ENCODE data around the gene MYO1D.

MYO1D gene

DNA sequence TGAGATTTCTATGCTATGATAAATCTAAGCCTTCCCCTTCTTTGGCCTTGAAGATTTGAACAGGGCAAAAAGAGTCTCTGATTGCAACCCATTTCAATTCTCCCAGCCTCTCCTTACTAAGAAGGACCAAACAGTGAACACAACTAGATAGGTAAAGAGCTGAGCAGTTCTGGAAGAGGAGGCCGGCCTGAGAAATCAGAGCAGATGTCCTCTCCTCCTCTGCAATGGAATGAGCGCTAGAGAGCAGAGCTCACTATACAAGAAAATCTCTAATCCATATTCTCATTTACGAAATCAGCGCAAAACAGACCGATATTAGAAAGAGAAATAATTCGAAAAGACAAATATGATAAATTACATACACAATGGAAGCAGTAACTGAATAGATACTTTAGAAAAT, 266.0 kb downstream of the MYO1D start:
- no peak for DNase-seq

DNA sequence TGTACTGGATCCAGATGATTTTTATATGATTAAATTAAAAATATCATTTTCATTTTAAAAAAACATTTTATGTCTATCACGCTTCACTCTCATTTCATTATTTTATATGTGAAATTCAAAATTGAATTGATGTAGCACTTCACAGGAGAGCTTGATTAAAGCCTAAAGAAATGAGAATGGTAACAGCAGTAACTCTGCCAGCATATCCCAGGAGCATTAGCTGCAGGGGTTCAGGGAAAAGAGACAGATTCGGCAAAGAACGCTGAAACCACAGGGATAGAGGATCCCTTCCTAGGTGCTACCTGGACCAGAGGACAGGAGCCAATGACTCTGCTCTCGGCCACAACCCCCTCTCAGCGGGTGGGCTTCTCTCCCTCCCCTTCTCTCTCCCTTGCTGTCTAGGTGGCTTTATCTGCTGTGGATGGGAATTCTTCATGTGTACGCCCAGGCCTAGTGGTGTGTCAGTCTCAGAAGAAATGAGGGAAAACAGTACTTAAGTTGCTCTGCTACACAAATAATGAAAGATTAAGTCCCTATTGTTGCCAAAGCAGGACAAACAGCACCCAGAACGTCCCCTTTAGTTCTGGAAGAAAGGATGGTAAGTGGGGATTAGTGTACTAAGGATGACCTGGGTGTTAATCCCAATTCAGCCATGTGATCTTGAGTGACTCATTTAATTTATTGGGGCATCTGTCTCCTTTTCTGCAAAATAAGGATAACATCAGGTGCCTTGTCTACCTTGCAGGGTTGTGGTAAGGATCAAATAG, 266.9 kb downstream of the MYO1D start:
- DNase-seq = no peak

- peak; percentile 66 for DNase-seq
Measured at GRCh38 chr17:32609085-32609484, 267.8 kb downstream of the MYO1D start.

GRCh38 chr17:32608267-32608666, 268.7 kb downstream of the MYO1D start:
- no peak for DNase-seq

DNA sequence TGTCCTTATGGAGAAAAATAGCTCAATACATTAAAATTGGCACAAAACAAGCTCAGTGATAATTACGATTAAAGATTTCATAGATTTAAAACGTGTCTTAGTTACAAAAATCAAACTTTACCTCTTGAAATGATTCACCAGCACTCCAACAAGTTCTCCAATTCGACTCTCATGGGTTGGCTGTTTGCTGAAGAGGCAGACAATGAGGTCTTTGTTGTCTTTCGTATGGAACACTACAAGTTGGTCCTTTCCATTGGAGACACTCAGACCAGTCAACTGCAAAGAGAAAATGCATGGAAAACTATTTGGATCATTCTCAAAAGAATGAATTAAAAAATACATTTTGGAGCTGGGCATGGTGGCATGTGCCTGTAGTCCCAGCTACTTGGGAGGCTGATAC, 272.0 kb downstream of the MYO1D start:
- DNase-seq = no peak

DNA sequence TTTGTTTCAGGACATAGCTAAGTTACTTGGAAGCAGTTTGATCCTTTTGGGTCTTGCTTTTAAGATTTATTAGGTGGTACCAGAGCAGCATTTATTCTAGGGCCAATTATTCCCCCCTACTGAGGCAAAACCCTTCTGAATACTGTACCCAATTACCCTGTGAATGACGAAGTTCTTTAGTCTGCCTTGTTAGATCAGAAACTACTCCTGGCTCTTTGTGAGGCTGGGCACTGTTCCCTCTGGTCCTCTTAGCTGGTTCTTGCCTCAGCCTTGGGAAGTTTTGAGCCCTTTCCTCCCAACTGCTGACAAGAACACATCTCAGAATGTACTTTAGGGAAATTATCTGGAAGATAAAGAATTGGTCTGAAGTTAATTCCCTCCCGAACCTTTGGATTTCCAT, 274.5 kb downstream of the MYO1D start:
- no peak for DNase-seq

DNA sequence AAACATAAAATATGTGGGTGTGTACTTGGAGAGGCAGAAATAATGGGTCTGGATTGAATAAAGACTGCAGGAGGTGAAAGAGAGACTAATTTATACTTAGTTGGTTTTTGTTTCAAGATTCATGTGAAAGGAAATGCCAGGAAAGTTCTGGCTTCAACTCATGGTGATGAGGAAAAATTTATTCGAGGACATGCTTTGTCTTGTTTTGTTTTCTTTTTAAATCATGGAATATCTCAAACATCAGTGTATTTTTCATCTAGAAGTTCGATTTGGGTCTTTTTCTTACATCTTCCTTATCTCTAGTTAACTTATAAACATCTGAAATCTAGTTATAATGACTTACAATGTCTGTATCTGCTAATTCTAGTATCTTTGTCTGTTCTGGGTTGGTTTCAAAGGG, 275.1 kb downstream of the MYO1D start:
- DNase-seq = no peak

DNA sequence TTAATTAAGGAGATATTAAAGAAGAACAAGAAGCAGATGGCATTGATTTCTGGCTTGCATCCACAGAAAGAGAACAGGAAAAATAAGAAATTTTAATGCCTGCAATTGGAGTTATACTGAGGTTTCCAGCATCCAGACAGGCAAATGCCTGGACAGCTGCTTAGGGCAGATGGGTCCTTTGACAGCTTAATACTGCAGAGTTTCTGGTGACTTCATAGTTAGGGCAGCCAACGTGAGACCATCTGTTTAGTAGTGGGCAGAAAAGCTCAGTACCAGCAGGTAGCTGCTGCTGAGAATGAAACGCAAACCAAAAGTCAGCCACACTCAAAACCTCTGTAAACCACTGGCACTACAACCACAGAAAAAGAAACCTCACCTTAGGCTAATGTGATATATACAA, 280.3 kb downstream of the MYO1D start:
- DNase-seq = no peak

DNA sequence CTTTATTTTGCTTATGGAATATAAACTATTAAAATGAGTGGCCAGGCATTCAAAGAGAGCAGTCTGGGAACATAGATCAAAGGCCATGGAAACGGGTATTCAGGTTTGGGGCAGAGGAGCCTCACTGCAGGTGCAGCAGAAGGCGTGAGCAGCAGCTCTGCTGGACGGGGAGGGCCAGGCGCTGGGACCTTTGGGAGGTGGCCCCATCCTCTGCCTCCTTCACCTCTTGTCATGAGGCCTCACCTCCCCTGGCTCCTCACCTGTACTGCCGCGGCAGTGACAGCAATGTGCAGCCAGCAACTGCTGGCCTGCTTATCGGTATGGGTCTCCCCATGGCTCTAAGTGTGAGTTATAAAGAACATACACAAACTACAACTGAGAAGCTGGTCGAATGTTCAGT, 280.7 kb downstream of the MYO1D start:
- no peak for DNase-seq

- no peak for DNase-seq
Measured at GRCh38 chr17:32593003-32593402, 283.9 kb downstream of the MYO1D start.

DNA sequence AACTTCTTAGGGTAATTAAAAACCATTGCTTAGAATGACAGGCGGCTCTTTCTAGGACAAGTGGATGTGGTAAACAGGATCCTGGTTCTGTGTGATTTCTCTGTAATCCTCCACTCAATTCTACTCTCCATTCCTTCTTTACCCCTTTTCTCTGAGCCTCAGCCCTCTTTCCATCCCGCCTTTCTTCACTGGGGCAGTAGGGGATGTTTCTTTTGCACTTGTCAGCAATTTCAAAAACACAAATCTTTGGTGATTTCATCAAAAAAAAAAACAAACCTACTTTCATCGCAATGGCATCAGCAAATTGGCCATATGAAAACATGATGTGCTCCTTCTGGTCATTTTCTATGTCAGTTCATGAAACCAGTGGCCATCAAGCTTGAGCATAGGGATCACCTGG, 285.5 kb downstream of the MYO1D start:
- no peak for DNase-seq

DNA sequence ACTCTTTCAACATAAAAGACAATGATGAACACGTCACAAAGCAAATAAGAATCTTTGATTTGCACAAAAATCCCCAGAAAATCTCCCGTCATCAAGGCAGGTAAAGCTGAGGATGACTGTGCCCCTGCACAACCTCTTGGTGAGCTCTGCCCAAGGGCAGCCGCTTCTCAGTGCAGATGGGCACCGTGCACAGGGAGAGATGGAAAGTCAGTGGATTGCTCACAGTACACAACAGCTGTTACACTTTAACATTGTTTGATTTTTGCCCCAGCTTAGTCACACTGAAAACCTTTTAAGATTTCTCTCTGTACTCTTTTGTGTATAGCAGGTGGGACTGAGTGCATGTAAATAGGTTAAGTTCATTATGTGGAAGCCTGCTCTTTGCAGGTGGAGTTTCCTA, 285.9 kb downstream of the MYO1D start:
- DNase-seq = no peak

DNA sequence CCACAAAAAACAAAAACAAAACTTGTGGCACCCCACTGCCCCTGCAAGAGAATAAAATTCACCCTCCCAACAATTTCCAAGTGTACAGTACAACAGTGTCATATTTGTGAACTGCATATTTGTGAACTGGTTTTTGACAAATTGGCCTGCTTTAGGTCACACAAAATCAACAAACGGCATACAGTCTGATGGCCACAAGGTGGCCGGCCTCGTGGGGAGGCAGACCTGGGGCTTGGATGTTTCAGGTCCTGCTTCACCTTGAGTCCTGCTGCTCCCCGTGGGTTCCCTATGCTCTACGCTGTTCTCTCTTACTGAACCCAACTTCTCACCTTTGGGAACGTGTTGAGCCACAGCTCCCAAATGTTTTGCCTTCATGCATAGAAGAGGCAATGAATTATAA, 287.9 kb downstream of the MYO1D start:
- no peak for DNase-seq

GRCh38 chr17:32588135-32588534, 288.8 kb downstream of the MYO1D start:
- DNase-seq = no peak

DNA sequence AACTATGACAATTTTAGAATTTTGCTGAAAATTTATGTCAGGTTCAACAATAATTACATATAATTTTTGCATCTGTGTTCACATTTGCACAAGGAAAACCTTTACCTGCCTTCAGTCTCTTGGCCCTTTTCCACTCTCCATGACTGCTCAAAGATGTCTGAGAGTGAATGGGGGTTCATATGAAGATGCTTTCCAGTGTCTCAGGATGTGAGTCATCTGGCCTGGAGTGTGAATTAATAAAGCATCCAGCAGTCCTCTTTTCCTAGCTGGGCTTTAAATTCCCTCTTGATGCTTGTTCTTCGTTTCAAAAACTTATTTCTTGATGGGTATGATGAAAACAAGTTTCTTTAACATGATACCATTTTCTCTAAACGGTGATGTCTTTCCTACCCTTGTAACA, 290.3 kb downstream of the MYO1D start:
- DNase-seq = no peak

DNA sequence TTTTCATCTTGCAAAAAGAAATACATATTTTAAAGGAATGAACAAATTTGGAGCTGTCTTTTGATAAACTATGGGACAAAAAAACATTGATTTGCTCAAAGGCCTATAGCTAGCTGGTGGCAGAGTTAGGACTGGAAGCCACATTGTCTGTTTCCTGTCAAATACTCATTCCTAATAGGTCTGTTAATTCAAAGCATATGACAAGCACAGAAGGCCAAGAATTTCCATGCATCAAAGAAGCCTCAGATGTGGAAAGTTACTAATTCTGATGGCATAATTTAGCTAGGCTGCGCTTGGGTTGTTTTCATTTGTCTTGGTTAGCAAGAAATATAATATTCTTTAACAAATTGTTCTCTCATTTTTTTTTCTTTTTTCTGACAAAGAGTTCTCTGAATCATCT, 292.1 kb downstream of the MYO1D start:
- DNase-seq = no peak

GRCh38 chr17:32583053-32583452, 293.9 kb downstream of the MYO1D start:
- no peak for DNase-seq

- no peak for DNase-seq
Measured at GRCh38 chr17:32575852-32576251, 301.1 kb downstream of the MYO1D start.

DNA sequence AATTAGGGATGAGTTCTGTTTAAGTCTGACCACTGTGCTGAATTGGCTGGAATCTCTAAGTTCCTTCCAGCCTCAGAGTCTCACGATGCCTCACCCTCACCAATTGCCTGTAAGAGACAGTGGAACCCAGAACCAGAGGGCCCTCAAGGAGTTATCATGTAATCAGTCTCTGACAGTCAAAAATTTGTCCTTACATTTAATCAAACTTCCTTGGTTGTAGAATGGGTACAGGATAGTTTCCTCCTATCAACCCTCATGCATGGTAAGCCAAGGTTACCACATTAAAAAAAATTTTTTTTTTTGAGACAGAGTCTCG, 306.9 kb downstream of the MYO1D start:
- DNase-seq = no peak

GRCh38 chr17:32569171-32570080, 307.5 kb downstream of the MYO1D start:
- no peak for DNase-seq

- DNase-seq = no peak
Measured at GRCh38 chr17:32568705-32569104, 308.2 kb downstream of the MYO1D start.

- no peak for DNase-seq
Measured at GRCh38 chr17:32567511-32567910, 309.4 kb downstream of the MYO1D start.

- no peak for DNase-seq
Measured at GRCh38 chr17:32567086-32567485, 309.8 kb downstream of the MYO1D start.

- no peak for DNase-seq
Measured at GRCh38 chr17:32566303-32566702, 310.6 kb downstream of the MYO1D start.

DNA sequence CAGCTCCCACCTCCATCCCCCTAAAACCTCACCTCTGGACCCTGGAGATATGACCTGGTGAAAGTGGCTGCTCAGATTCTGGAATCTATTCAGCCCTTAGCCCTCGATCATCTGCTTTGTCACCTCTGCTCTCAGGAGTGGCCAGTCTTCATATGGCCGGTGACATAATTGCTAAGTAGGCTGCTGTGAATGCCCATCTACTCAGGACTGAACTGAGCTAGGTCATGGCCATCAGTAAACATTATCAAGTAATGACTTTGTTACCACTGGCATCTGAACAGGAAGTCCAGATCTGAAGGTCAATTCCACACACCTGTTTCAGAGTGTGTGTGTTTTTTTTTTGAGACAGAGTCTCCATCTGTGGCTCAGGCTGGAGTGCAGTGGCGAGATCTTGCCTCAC, 311.5 kb downstream of the MYO1D start:
- DNase-seq = no peak

Data from activated CD8-positive, alpha-beta memory T cell treated with anti-CD3 and anti-CD28 coated beads, Interleukin-2, amount 50 U/mL, for 4 hours (primary cell).